Ascending aorta (tissue), 2 donors: ENCODE measurements around the gene HTT. TPM values are rescaled to one million over a fixed set of nuclear protein-coding genes. Genes with fewer than 3 reads are reported as not detected.
A peak's percentile ranks its signal among the peaks of the same experiment; 100 is the strongest.

Experiments used
- DNase-seq, 2 donors: peaks; one replicate each; pipeline ENCODE4 v3.0.0-alpha.2; 2019; ENCODE audit warnings: low spot score in 2 of 2
- H3K27ac ChIP-seq, 2 donors: fragments of 200-600 bp; sonication (generic); one replicate each; pipeline ENCODE4 v1.5.1; 2016 to 2017; ENCODE audit warnings: mild to moderate bottlenecking in 1 of 2
- H3K27me3 ChIP-seq: fragments of 200-600 bp; sonication (generic); one replicate; pipeline ENCODE4 v1.5.1; 2017
- H3K36me3 ChIP-seq, 2 donors: fragments of 200-600 bp; sonication (generic); one replicate each; pipeline ENCODE4 v1.5.1; 2016
- H3K4me1 ChIP-seq, 2 donors: fragments of 200-600 bp; sonication (generic); one replicate each; pipeline ENCODE4 v1.5.1; 2016 to 2017; ENCODE audit warnings: mild to moderate bottlenecking in 1 of 2
- H3K4me3 ChIP-seq, 2 donors: fragments of 200-600 bp; sonication (generic); one replicate each; pipeline ENCODE4 v1.5.1; 2016 to 2017; ENCODE audit warnings: mild to moderate bottlenecking in 1 of 2
- H3K9me3 ChIP-seq, 2 donors: fragments of 200-600 bp; sonication (generic); one replicate each; pipeline ENCODE4 v1.5.1; 2016
- intact Hi-C: fragments of 100-400 bp; cut with DNase I; formaldehyde crosslinking; loops from one replicate; pipeline ENCODE4 v1.15.1; 2023
- total RNA-seq: library from RNA; depleted of rRNA; stranded (reverse); fragments of >200 nt; gene quantifications from one replicate; pipeline ENCODE4 v1.1.0, GENCODE V29; 2016
- TF ChIP-seq, protein P1 (sequence below), 3 experiments: fragments of 200-600 bp in 2 of 3; fragments of 450-650 bp in 1 of 3; sonication (generic) in 2 of 3; IDR thresholded peaks; one replicate each; pipeline ENCODE4 v1.5.1; 2016 to 2019; ENCODE audit warnings: antibody characterized with exemption in 3 of 3, mild to moderate bottlenecking in 1 of 3, moderate library complexity in 1 of 3

The HTT gene
- total RNA-seq, 1 donor from 2014 or later: 23.7 TPM

- Histone ChIP-seq H3K27ac (no peak overlapping the region), H3K27me3 (no peaks in the 10 kb centered on the region), H3K4me1 (peaks cover 0 to 3% of the 10 kb centered on the region in 2 donors), H3K36me3 (peaks cover 22 to 43% of the 10 kb centered on the region in 2 donors), H3K4me3 (no peak overlapping the region), H3K9me3 (no peaks in the 10 kb centered on the region)
- intact Hi-C loops: loop anchor here (5.0 kb wide), 1 partner anchor 282 kb away; no protein-coding TSS in a partner anchor
- TF ChIP-seq, protein P1, sequence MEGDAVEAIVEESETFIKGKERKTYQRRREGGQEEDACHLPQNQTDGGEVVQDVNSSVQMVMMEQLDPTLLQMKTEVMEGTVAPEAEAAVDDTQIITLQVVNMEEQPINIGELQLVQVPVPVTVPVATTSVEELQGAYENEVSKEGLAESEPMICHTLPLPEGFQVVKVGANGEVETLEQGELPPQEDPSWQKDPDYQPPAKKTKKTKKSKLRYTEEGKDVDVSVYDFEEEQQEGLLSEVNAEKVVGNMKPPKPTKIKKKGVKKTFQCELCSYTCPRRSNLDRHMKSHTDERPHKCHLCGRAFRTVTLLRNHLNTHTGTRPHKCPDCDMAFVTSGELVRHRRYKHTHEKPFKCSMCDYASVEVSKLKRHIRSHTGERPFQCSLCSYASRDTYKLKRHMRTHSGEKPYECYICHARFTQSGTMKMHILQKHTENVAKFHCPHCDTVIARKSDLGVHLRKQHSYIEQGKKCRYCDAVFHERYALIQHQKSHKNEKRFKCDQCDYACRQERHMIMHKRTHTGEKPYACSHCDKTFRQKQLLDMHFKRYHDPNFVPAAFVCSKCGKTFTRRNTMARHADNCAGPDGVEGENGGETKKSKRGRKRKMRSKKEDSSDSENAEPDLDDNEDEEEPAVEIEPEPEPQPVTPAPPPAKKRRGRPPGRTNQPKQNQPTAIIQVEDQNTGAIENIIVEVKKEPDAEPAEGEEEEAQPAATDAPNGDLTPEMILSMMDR (IDR thresholded peaks at IDR 0.05): no peak
- DNase-seq: no peak
Measured at GRCh38 chr4:3200423-3201090, 126.1 kb downstream of the HTT start.

DNA sequence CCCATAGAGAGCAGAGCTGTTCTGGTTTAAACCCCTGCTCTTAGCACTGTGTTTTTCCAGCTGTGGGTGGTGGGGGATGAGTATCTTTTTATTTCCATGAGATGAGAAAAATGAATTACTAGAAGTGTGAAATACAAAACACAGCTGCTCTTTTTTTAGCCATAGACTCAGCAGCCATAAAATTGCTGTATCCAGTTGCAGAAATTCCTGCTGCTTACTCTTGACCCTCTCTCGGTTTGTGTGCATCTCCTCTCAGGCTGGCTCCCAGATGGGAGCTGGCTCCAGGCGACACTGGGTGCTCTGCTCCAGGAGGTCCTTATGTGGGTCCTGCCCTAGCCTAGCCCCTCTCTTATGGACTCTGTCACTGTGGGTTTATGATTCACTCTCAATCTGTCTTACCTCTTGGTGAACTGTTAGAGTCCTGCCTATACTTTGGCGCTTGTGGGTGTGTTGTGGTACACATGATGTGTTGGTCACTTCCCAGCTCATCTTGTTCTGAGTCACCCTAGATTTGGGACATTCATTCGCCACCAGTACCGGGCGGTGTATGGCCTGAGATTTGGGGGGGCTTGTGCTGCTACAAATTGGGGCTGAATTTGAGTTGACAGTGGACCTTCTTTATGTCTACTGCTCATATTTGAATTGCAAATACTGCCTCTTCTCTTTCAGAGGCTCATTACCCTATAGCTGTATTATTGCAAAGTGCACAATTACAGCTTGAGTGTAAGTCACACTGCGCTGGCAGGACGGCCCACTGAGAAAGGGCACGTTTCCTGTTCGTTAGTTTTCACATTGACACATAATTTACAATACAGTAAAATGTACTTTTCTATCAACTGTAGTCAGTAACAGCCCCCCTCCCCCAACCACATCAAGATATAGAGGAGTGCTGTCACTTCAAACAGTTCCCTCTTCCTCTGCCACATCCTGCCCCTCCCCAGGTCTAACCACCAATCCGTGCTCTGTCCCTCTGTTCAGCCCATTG lies 127.5 kb downstream of the HTT start:
- Histone ChIP-seq H3K36me3 (peaks cover 23 to 40% of the 10 kb centered on the region in 2 donors), H3K9me3 (no peaks in the 10 kb centered on the region), H3K4me3 (no peak overlapping the region), H3K27ac (no peak overlapping the region), H3K27me3 (no peaks in the 10 kb centered on the region), H3K4me1 (peaks cover 0 to 3% of the 10 kb centered on the region in 2 donors)
- DNase-seq: no peak
- TF ChIP-seq, protein P1 (IDR thresholded peaks at IDR 0.05): no peak
- intact Hi-C loops: loop anchor here (5.0 kb wide), 1 partner anchor 280 kb away; no protein-coding TSS in a partner anchor

- peaks cover 0 to 3% of the 10 kb centered on the region in 2 donors for H3K4me1 ChIP-seq
- no peak overlapping the region for H3K4me3 ChIP-seq
- intact Hi-C loops: loop anchor here (5.0 kb wide), 1 partner anchor 279 kb away; no protein-coding TSS in a partner anchor
Measured at GRCh38 chr4:3202836-3203820, 128.6 kb downstream of the HTT start.

GRCh38 chr4:3203971-3204431 lies 129.5 kb downstream of the HTT start:
- peak in 1 of 2 donors; percentile 63 for DNase-seq
- TF ChIP-seq, protein P1 (IDR thresholded peaks at IDR 0.05): no peak
- H3K4me1 ChIP-seq: peaks cover 0 to 3% of the 10 kb centered on the region in 2 donors
- peak overlapping the region; percentile 61 to 65 for H3K27ac ChIP-seq
- no peak overlapping the region for H3K4me3 ChIP-seq
- H3K36me3 ChIP-seq: peaks cover 32 to 39% of the 10 kb centered on the region in 2 donors
- H3K9me3 ChIP-seq: no peaks in the 10 kb centered on the region
- H3K27me3 ChIP-seq: no peaks in the 10 kb centered on the region
- intact Hi-C loops: loop anchor here (5.0 kb wide), 1 partner anchor 278 kb away; no protein-coding TSS in a partner anchor

More at GRCh38 chr4:3202836-3203820, 128.6 kb downstream of the HTT start:
- Histone ChIP-seq H3K36me3 (peaks cover 28 to 41% of the 10 kb centered on the region in 2 donors), H3K27ac (peak overlapping the region; percentile 23 to 61), H3K27me3 (no peaks in the 10 kb centered on the region), H3K9me3 (no peaks in the 10 kb centered on the region)
- peak in 1 of 2 donors; percentile 13 for DNase-seq
- TF ChIP-seq, protein P1 (IDR thresholded peaks at IDR 0.05): no peak
